Effector memory CD8-positive, alpha-beta T cell (primary cell): ENCODE measurements around the gene PDE1A.

Experiments used
- ATAC-seq: fragments of 150-1000 bp; cut with Tn5 transposase; replicated peaks from 2 replicates; pipeline ENCODE4 v1.10.0; 2021; ENCODE audit warnings: mild to moderate bottlenecking, moderate library complexity
- DNase-seq, 3 experiments: peaks; one replicate each; pipeline ENCODE4 v3.0.0; 2021
- H3K27ac Mint-ChIP-seq, 2 donors: one replicate each; pipeline ENCODE4 v1.8.0; 2022; ENCODE audit warnings: mild to moderate bottlenecking in 2 of 2, mixed read lengths in 2 of 2, moderate library complexity in 2 of 2
- H3K27me3 Mint-ChIP-seq, 2 donors: one replicate each; pipeline ENCODE4 v1.8.0; 2022; ENCODE audit warnings: mixed read lengths in 2 of 2
- H3K36me3 Mint-ChIP-seq: one replicate; pipeline ENCODE4 v1.8.0; 2022; ENCODE audit warnings: mild to moderate bottlenecking, moderate library complexity, mixed read lengths; ENCODE audit not compliant: insufficient read depth
- H3K4me1 Mint-ChIP-seq, 2 donors: one replicate each; pipeline ENCODE4 v1.8.0; 2022; ENCODE audit warnings: low read depth in 2 of 2, mixed read lengths in 2 of 2
- H3K4me3 Mint-ChIP-seq, 2 donors: one replicate each; pipeline ENCODE4 v1.8.0; 2022; ENCODE audit warnings: mild to moderate bottlenecking in 2 of 2, mixed read lengths in 2 of 2, moderate library complexity in 2 of 2
- H3K9me3 Mint-ChIP-seq, 2 donors: one replicate each; pipeline ENCODE4 v1.8.0; 2022; ENCODE audit warnings: mixed read lengths in 2 of 2

The PDE1A gene

GRCh38 chr2:182360663-182361260 is 66.1 kb downstream of the PDE1A start:
- H3K4me3 Mint-ChIP-seq = no peak overlapping the region
- peaks cover 0 to 3% of the 10 kb centered on the region in 2 donors for H3K9me3 Mint-ChIP-seq
- H3K27me3 Mint-ChIP-seq = no peaks in the 10 kb centered on the region
- ATAC-seq (no peak), DNase-seq (no peak)
- no peak overlapping the region for H3K27ac Mint-ChIP-seq
- H3K4me1 Mint-ChIP-seq = no peaks in the 10 kb centered on the region
- H3K36me3 Mint-ChIP-seq = no peaks in the 10 kb centered on the region

GRCh38 chr2:182359990-182360662 is 66.7 kb downstream of the PDE1A start:
- Mint-ChIP-seq H3K27me3 (no peaks in the 10 kb centered on the region), H3K9me3 (no peaks in the 10 kb centered on the region), H3K27ac (no peak overlapping the region), H3K4me3 (no peak overlapping the region), H3K36me3 (no peaks in the 10 kb centered on the region), H3K4me1 (no peaks in the 10 kb centered on the region)
- no peak for DNase-seq
- ATAC-seq = no peak

GRCh38 chr2:182359027-182359989 is 67.5 kb downstream of the PDE1A start:
- H3K4me3 Mint-ChIP-seq = no peak overlapping the region
- ATAC-seq (no peak), DNase-seq (no peak)
- H3K36me3 Mint-ChIP-seq = no peaks in the 10 kb centered on the region
- H3K4me1 Mint-ChIP-seq = no peaks in the 10 kb centered on the region
- H3K27ac Mint-ChIP-seq = no peak overlapping the region
- no peaks in the 10 kb centered on the region for H3K9me3 Mint-ChIP-seq
- H3K27me3 Mint-ChIP-seq = no peaks in the 10 kb centered on the region

- Mint-ChIP-seq H3K27ac (no peak overlapping the region), H3K36me3 (no peaks in the 10 kb centered on the region), H3K9me3 (no peaks in the 10 kb centered on the region), H3K4me1 (no peaks in the 10 kb centered on the region), H3K4me3 (no peak overlapping the region), H3K27me3 (no peaks in the 10 kb centered on the region)
- DNase-seq (no peak), ATAC-seq (no peak)
Measured at GRCh38 chr2:182358601-182359000, 68.2 kb downstream of the PDE1A start.

- ATAC-seq (no peak), DNase-seq (no peak)
- H3K27me3 Mint-ChIP-seq = no peaks in the 10 kb centered on the region
- no peak overlapping the region for H3K4me3 Mint-ChIP-seq
- H3K9me3 Mint-ChIP-seq = no peaks in the 10 kb centered on the region
- H3K27ac Mint-ChIP-seq = no peak overlapping the region
- no peaks in the 10 kb centered on the region for H3K4me1 Mint-ChIP-seq
- no peaks in the 10 kb centered on the region for H3K36me3 Mint-ChIP-seq
Measured at GRCh38 chr2:182355815-182356214, 71.0 kb downstream of the PDE1A start.

- no peaks in the 10 kb centered on the region for H3K36me3 Mint-ChIP-seq
- no peak for DNase-seq
- no peaks in the 10 kb centered on the region for H3K27me3 Mint-ChIP-seq
- H3K4me1 Mint-ChIP-seq = no peaks in the 10 kb centered on the region
- no peak overlapping the region for H3K27ac Mint-ChIP-seq
- no peak overlapping the region for H3K4me3 Mint-ChIP-seq
- no peaks in the 10 kb centered on the region for H3K9me3 Mint-ChIP-seq
- ATAC-seq = no peak
Measured at GRCh38 chr2:182351427-182351826, 75.4 kb downstream of the PDE1A start.

- H3K27ac Mint-ChIP-seq = no peak overlapping the region
- no peaks in the 10 kb centered on the region for H3K4me1 Mint-ChIP-seq
- peaks cover 2 to 6% of the 10 kb centered on the region in 2 donors for H3K9me3 Mint-ChIP-seq
- ATAC-seq = no peak
- H3K36me3 Mint-ChIP-seq = no peaks in the 10 kb centered on the region
- no peak for DNase-seq
- H3K4me3 Mint-ChIP-seq = no peak overlapping the region
- H3K27me3 Mint-ChIP-seq = no peaks in the 10 kb centered on the region
Measured at GRCh38 chr2:182349268-182349667, 77.6 kb downstream of the PDE1A start.

GRCh38 chr2:182345384-182345783 is 81.5 kb downstream of the PDE1A start:
- no peak overlapping the region for H3K27ac Mint-ChIP-seq
- DNase-seq (no peak), ATAC-seq (no peak)
- H3K27me3 Mint-ChIP-seq = no peaks in the 10 kb centered on the region
- H3K36me3 Mint-ChIP-seq = no peaks in the 10 kb centered on the region
- H3K4me1 Mint-ChIP-seq = no peaks in the 10 kb centered on the region
- no peak overlapping the region for H3K4me3 Mint-ChIP-seq
- H3K9me3 Mint-ChIP-seq = peaks cover 3 to 6% of the 10 kb centered on the region in 2 donors

GRCh38 chr2:182330451-182331305 is 96.2 kb downstream of the PDE1A start:
- Mint-ChIP-seq H3K4me1 (no peaks in the 10 kb centered on the region), H3K27ac (no peak overlapping the region), H3K36me3 (no peaks in the 10 kb centered on the region), H3K27me3 (no peaks in the 10 kb centered on the region), H3K9me3 (peaks cover 16 to 21% of the 10 kb centered on the region in 2 donors), H3K4me3 (no peak overlapping the region)
- no peak for ATAC-seq
- no peak for DNase-seq

GRCh38 chr2:182324665-182325064 is 102.2 kb downstream of the PDE1A start:
- no peaks in the 10 kb centered on the region for H3K4me1 Mint-ChIP-seq
- no peak overlapping the region for H3K4me3 Mint-ChIP-seq
- H3K27ac Mint-ChIP-seq = no peak overlapping the region
- no peaks in the 10 kb centered on the region for H3K36me3 Mint-ChIP-seq
- DNase-seq (no peak), ATAC-seq (no peak)
- H3K27me3 Mint-ChIP-seq = no peaks in the 10 kb centered on the region
- peaks cover 0 to 5% of the 10 kb centered on the region in 2 donors for H3K9me3 Mint-ChIP-seq

- Mint-ChIP-seq H3K9me3 (peaks cover 0 to 5% of the 10 kb centered on the region in 2 donors), H3K27me3 (no peaks in the 10 kb centered on the region), H3K27ac (no peak overlapping the region), H3K36me3 (no peaks in the 10 kb centered on the region), H3K4me3 (no peak overlapping the region), H3K4me1 (no peaks in the 10 kb centered on the region)
- ATAC-seq (no peak), DNase-seq (no peak)
Measured at GRCh38 chr2:182321096-182321495, 105.7 kb downstream of the PDE1A start.

- Mint-ChIP-seq H3K36me3 (no peaks in the 10 kb centered on the region), H3K4me3 (no peak overlapping the region), H3K9me3 (peaks cover 0 to 3% of the 10 kb centered on the region in 2 donors), H3K4me1 (no peaks in the 10 kb centered on the region), H3K27me3 (no peaks in the 10 kb centered on the region), H3K27ac (no peak overlapping the region)
- DNase-seq = no peak
- ATAC-seq = no peak
Measured at GRCh38 chr2:182319556-182320505, 107.0 kb downstream of the PDE1A start.
